Mammary epithelial cell (primary cell): ENCODE measurements around the gene SP100.

Experiments
- EZH2 ChIP-seq: IDR thresholded peaks from 2 replicates; pipeline ENCODE4 v1.6.1; 2012; ENCODE audit warnings: low read length, inconsistent platforms, borderline replicate concordance
- TF ChIP-seq, protein P1 (sequence below), 2 donors: IDR thresholded peaks in 1 of 2; conservative IDR thresholded peaks in 1 of 2; 2 replicates each; pipeline ENCODE4 v1.5.1; 2011 to 2012; ENCODE audit warnings: inconsistent platforms in 2 of 2, low read length in 2 of 2, mild to moderate bottlenecking in 2 of 2, control low read depth in 1 of 2, low read depth in 1 of 2; ENCODE audit not compliant: insufficient read depth in 1 of 2; ENCODE audit errors: extremely low read depth in 1 of 2

DNA sequence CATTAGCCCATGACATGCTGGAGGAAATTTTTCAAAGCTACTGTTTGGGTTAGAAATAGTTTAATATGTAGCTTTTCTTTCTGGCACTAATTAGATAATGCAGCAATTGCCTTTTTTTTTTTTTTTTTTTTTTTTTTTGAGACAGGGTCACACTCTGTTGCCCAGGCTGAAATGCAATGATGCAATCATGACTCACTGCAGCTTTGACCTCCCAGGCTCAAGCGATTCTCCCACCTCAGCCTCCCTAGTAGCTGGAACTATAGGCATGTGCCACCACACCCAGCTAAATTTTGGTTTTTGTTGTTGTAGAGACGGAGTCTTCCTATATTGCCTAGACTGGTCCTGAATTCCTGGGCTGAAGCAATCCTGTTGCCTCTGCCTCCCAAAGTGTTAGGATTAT lies 136.2 kb downstream of the SP100 start:
- TF ChIP-seq EZH2: no peak
- TF ChIP-seq, protein P1, sequence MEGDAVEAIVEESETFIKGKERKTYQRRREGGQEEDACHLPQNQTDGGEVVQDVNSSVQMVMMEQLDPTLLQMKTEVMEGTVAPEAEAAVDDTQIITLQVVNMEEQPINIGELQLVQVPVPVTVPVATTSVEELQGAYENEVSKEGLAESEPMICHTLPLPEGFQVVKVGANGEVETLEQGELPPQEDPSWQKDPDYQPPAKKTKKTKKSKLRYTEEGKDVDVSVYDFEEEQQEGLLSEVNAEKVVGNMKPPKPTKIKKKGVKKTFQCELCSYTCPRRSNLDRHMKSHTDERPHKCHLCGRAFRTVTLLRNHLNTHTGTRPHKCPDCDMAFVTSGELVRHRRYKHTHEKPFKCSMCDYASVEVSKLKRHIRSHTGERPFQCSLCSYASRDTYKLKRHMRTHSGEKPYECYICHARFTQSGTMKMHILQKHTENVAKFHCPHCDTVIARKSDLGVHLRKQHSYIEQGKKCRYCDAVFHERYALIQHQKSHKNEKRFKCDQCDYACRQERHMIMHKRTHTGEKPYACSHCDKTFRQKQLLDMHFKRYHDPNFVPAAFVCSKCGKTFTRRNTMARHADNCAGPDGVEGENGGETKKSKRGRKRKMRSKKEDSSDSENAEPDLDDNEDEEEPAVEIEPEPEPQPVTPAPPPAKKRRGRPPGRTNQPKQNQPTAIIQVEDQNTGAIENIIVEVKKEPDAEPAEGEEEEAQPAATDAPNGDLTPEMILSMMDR (conservative IDR thresholded peaks at IDR 0.05 in 1 of 2, IDR thresholded peaks at IDR 0.05 in 1 of 2; ENCODE audit: extremely low read depth in 1 of 2, insufficient read depth in 1 of 2, low read depth in 1 of 2, low read length in 2 of 2): no peak
